GM12875 (cell line): ENCODE measurements around the gene EBF4.

ENCODE experiments used
- H3K4me3 ChIP-seq: one replicate; pipeline ENCODE4 v1.5.1; 2011; ENCODE audit warnings: low read depth, low read length, control low read depth
- CTCF ChIP-seq: IDR thresholded peaks from 2 replicates; pipeline ENCODE4 v1.5.1; 2011; ENCODE audit warnings: low read depth, mild to moderate bottlenecking, control low read depth, inconsistent platforms, low read length, moderate library complexity, borderline replicate concordance; ENCODE audit not compliant: insufficient read depth

The EBF4 gene

GRCh38 chr20:2809690-2810089 lies 117.1 kb downstream of the EBF4 start:
- no peak overlapping the region for H3K4me3 ChIP-seq
- TF ChIP-seq CTCF = no peak
